Type B pancreatic cell (in vitro differentiated cells): ENCODE results near the gene PKNOX1. TPM values are rescaled to one million over a fixed set of nuclear protein-coding genes. Genes with fewer than 3 reads are reported as not detected.
"Not testable (repeated sequence)": the region's sequence is repeated elsewhere in the genome, so short reads cannot be mapped to it uniquely, and the experiment has no call there.

ENCODE experiments used
- DNase-seq: peaks from one replicate; pipeline ENCODE4 v3.0.0; 2021; ENCODE audit warnings: mixed read lengths; ENCODE audit not compliant: unreplicated experiment; ENCODE audit errors: extremely low spot score
- H3K27ac Mint-ChIP-seq: 2 replicates; pipeline ENCODE4 v1.8.0; 2021; ENCODE audit warnings: mild to moderate bottlenecking, mixed read lengths
- H3K27me3 Mint-ChIP-seq: 2 replicates; pipeline ENCODE4 v1.8.0; 2021; ENCODE audit warnings: mixed read lengths
- H3K36me3 Mint-ChIP-seq: 2 replicates; pipeline ENCODE4 v1.8.0; 2021; ENCODE audit warnings: mixed read lengths
- H3K4me1 Mint-ChIP-seq: one replicate; pipeline ENCODE4 v1.8.0; 2021; ENCODE audit warnings: mixed read lengths; ENCODE audit not compliant: unreplicated experiment
- H3K4me3 Mint-ChIP-seq: 2 replicates; pipeline ENCODE4 v1.8.0; 2021; ENCODE audit warnings: mild to moderate bottlenecking, mixed read lengths
- H3K9me3 Mint-ChIP-seq: 2 replicates; pipeline ENCODE4 v1.8.0; 2021; ENCODE audit warnings: mixed read lengths
- CTCF ChIP-seq: fragments of 200-600 bp; sonication (generic); conservative IDR thresholded peaks from 2 replicates; pipeline ENCODE4 v1.5.0; 2021; ENCODE audit warnings: antibody characterized with exemption, mild to moderate bottlenecking
- total RNA-seq: library from RNA; stranded (reverse); gene quantifications from 2 replicates; pipeline ENCODE4 v1.2.1, GENCODE V29; 2021; ENCODE audit warnings: low replicate concordance

PKNOX1 gene
- total RNA-seq, 1 donor from 2014 or later, result 25.4 TPM

GRCh38 chr21:42993051-42993712 is 18.8 kb downstream of the PKNOX1 start:
- Mint-ChIP-seq H3K27me3 (no peaks in the 10 kb centered on the region), H3K36me3 (peaks cover 8% of the 10 kb centered on the region), H3K27ac (no peak overlapping the region), H3K4me3 (no peak overlapping the region), H3K9me3 (peaks cover 9% of the 10 kb centered on the region), H3K4me1 (no peaks in the 10 kb centered on the region)
- no peak for DNase-seq
- no peak for TF ChIP-seq CTCF

GRCh38 chr21:42997053-42997452 is 22.7 kb downstream of the PKNOX1 start:
- H3K27ac Mint-ChIP-seq, result no peak overlapping the region
- H3K36me3 Mint-ChIP-seq, result peaks cover 19% of the 10 kb centered on the region
- H3K4me3 Mint-ChIP-seq, result no peak overlapping the region
- TF ChIP-seq CTCF, result no peak
- no peak for DNase-seq
- H3K4me1 Mint-ChIP-seq, result no peaks in the 10 kb centered on the region
- H3K9me3 Mint-ChIP-seq, result peaks cover 17% of the 10 kb centered on the region
- no peaks in the 10 kb centered on the region for H3K27me3 Mint-ChIP-seq

- H3K27me3 Mint-ChIP-seq, H3K4me3 Mint-ChIP-seq, H3K27ac Mint-ChIP-seq, DNase-seq, H3K4me1 Mint-ChIP-seq: not testable (repeated sequence)
- Mint-ChIP-seq H3K9me3 (peaks cover 17% of the 10 kb centered on the region), H3K36me3 (peaks cover 19% of the 10 kb centered on the region)
Observed at GRCh38 chr21:42997983-42998382, 23.6 kb downstream of the PKNOX1 start.

GRCh38 chr21:42999152-42999551 is 24.8 kb downstream of the PKNOX1 start:
- not testable (repeated sequence) for H3K27ac Mint-ChIP-seq, DNase-seq, H3K4me1 Mint-ChIP-seq, H3K27me3 Mint-ChIP-seq, H3K4me3 Mint-ChIP-seq
- Mint-ChIP-seq H3K36me3 (peaks cover 22% of the 10 kb centered on the region), H3K9me3 (peaks cover 17% of the 10 kb centered on the region)

- Mint-ChIP-seq H3K9me3 (peaks cover 17% of the 10 kb centered on the region), H3K36me3 (peaks cover 26% of the 10 kb centered on the region)
- H3K27ac Mint-ChIP-seq, H3K4me3 Mint-ChIP-seq, DNase-seq, H3K27me3 Mint-ChIP-seq, H3K4me1 Mint-ChIP-seq: not testable (repeated sequence)
Observed at GRCh38 chr21:43000041-43000440, 25.7 kb downstream of the PKNOX1 start.

GRCh38 chr21:43001316-43001715 is 27.0 kb downstream of the PKNOX1 start:
- Mint-ChIP-seq H3K4me1 (no peaks in the 10 kb centered on the region), H3K4me3 (no peak overlapping the region), H3K9me3 (peaks cover 17% of the 10 kb centered on the region), H3K27me3 (no peaks in the 10 kb centered on the region), H3K27ac (no peak overlapping the region), H3K36me3 (peaks cover 26% of the 10 kb centered on the region)
- DNase-seq, result no peak
- no peak for TF ChIP-seq CTCF

- Mint-ChIP-seq H3K27ac (no peak overlapping the region), H3K4me3 (no peak overlapping the region), H3K27me3 (no peaks in the 10 kb centered on the region), H3K9me3 (peaks cover 4% of the 10 kb centered on the region), H3K4me1 (no peaks in the 10 kb centered on the region), H3K36me3 (peaks cover 26% of the 10 kb centered on the region)
- TF ChIP-seq CTCF, result no peak
- DNase-seq, result no peak
Observed at GRCh38 chr21:43004926-43005325, 30.6 kb downstream of the PKNOX1 start.
